SK-N-DZ (cell line): ENCODE measurements around the gene GPR15LG.
A peak's percentile ranks its signal among the peaks of the same experiment; 100 is the strongest.

Source experiments
- DNase-seq: peaks from one replicate; pipeline ENCODE4 v3.0.0-alpha.2; 2015; ENCODE audit warnings: low spot score

Gene GPR15LG

GRCh38 chr10:84193327-84193726 is 19.7 kb downstream of the GPR15LG start:
- no peak for DNase-seq

DNA sequence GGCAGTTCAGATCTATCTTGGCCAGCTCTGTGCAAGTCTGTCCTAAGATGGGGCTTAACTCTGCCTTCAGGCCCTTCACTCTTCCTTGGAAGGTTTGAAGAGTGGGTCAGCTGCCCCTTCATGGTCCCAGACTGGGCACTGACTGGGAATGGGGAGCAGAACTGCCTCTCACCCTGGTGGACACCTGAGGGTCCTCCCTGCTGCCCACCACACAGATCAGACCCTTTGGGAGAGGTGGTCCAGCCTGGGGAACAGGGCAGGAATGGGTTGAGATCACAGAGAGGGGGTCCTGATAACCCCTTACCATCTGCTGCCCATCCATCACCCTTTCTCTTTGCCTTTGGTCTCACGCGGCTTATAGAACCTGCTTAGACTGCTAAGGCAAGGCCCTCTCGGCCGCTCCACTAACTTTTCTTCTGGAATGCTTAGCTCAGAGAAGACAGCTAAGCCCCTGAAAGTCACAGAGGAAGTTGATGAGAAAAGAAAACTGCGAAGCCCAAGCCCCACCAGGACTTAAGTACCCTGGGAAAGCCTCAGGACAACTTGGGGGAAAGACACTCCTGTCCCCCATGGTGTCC is 20.3 kb downstream of the GPR15LG start:
- DNase-seq = no peak

- DNase-seq = peak; percentile 50
These were observed 20.9 kb downstream of the GPR15LG start, which contains the start of gene CDHR1 for GRCh38 chr10:84194424-84195043. Gene CDHR1 (plus strand): TSS chr10:84194537. CDS start chr10:84194761, 224 bp downstream.

- DNase-seq = no peak
These were observed 21.6 kb downstream of the GPR15LG start for GRCh38 chr10:84195044-84195830.

GRCh38 chr10:84196083-84196482 is 22.5 kb downstream of the GPR15LG start:
- DNase-seq = peak; percentile 43

DNA sequence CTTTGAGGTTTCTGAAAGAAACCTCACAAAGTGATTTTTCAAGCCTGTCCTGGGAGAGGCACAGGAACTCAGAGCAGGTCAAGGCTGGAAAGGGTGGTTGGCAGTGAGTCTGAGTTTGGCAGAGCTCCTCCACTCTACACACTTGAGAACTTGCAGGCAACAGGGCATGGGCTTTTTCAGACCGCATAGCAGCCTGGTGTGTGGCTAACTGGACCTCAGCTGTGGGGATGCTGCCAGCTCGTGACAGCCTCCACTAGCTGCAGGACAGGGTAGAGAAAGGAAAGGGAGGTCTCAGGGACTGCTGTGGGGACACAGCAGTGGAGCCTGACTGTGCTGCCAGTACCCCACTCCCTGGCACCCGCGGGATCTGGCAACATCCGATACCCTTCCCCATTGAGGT is 23.3 kb downstream of the GPR15LG start:
- DNase-seq = no peak

DNA sequence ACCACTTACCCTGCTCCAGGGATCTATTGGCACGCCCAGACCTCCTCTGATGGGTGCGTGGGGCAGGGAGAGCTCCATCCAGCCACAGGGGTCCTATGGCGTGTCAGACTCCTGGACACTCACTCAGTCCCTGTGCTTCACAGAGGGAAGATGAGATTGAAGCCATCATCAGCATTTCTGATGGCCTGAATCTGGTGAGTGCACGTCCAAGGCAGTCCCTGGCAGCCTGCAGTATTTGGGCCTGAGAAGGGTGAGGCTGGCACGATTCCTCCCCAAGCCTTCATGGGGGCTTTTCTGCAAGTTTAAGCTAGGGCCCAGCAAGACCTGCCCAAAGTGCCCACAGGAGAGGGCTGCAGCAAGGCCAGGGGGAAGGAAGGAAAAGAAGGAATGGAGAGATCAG is 24.0 kb downstream of the GPR15LG start:
- DNase-seq = no peak

- DNase-seq = no peak
These were observed 24.8 kb downstream of the GPR15LG start for GRCh38 chr10:84198206-84198915.

DNA sequence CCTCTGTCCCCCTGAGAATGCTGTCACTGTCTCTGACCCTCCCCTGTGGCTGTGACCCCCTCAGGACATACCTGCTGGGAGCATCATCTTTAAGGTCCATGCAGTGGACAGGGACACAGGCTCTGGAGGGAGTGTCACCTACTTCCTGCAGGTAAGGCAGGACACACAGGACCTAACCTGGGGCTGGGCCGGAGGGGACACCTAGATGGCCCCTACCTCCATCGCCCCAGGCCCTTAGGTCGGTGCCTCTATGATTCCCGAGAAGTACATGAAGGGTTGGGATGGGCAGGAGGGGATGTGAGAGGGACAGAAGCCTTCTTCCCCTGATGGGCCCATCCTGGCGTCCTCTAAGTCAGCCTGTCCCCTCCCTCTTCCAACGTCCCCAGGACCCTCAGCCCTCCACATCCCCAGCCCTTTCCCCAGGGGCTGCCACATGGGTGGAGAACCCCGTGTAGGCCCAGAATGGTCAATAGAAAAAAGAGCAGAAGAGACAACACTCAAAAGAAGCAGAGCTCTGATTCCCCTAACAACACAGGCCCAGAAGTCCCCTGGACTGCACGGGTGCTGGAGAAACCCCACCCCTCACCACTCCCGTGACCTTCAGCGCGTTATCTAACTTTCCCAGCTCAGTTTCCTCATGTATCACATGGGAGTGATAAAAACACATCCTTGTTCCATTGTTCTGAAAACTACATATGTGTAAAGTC is 27.1 kb downstream of the GPR15LG start:
- DNase-seq = no peak

DNA sequence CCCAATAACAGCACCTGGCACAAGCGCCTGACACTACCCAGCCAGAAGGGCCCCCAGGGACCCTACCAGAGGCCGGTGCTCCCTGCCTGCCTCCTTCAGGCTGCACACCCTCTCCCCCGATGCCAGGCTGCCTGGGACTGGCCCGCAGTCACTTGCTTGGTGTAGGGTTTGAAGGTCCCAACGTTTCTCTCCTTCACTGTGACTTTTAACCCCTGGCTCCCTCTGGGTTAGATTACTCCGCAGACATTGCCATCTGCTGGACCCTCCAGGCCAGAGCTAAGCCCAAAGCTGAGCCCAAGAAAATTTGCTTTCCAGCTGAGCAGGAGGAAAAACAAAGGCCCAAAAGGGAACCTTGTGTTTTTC is 27.6 kb downstream of the GPR15LG start:
- DNase-seq = no peak

- no peak for DNase-seq
These were observed 28.1 kb downstream of the GPR15LG start for GRCh38 chr10:84201682-84202081.

DNA sequence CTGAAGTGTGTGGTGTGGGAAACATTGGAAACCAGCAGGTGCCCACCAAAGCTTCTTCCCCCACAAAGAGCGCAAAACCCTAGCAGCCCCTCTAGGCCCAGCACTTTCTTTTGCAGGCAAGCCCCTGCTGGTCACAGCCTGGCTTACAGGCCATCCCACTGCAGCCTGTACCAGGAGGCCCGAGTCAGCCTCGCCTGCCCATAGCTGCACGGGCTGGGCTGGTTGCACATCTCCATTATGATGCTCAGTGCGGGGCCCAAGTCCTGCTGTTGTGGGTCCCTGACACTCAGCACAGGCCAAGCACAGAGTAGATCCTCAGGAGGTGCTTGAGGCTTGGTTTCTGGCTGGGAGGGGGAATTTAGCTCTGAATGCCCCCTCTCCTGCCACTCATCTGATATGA is 28.7 kb downstream of the GPR15LG start:
- no peak for DNase-seq

DNA sequence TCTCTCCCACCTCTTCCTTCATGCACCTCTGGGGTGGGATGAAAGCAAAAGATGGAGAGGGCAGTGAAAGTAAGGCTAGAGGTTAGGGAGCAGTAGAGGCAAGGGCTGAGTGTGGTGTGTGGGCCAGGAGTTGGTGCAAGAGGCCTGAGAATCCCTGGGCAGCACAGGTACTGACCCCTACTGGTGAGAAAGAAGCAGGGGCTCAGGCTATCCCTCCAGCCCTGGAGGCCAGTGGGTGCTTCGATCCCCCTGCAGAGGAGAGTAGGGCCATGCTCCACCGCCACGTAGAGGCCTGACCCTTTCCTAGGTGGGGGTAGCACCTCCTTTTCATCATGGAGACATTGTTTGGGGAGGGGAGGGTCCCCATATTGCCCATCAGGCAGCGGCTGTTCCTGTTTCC is 30.5 kb downstream of the GPR15LG start:
- DNase-seq = no peak

GRCh38 chr10:84204610-84205009 is 31.0 kb downstream of the GPR15LG start:
- DNase-seq = no peak

DNA sequence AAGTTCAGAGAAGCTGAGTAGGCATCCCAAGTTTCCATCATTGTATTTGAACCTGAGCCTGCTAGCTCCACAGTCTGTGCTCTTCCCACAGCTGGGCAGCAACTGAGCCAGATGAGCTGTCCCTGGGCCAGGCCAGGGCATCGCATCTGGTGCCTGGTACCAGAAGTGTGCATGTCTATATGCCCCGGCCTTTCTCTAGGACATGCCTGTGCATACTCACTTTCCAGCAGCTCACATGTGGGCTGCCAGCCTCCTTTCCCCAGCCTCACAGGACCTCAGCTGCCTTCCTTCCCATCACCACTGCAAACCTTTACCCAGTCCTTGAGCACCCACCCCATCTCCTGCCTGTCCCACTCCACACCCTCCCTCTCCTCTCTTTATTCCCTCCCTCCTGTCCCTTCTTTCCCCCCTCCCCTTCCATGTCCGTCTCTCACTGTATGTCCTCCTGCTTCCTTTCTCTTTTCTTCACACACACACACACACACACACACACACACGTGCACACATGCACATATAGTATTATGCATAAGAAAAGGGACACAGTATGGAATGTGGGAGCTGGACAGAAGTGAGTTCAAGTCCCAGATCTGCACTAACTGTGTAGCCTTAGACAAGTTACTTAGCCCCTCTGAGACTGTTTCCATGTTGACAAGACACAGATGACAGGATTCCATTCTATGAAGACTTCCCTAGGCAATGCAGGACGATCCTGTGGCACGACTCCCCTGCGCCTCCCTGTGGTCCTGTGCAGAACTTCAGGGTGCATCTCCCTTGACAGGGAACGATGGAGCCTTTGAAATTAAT is 31.6 kb downstream of the GPR15LG start:
- DNase-seq = peak; percentile 69

GRCh38 chr10:84205853-84206525 is 32.4 kb downstream of the GPR15LG start:
- no peak for DNase-seq

DNA sequence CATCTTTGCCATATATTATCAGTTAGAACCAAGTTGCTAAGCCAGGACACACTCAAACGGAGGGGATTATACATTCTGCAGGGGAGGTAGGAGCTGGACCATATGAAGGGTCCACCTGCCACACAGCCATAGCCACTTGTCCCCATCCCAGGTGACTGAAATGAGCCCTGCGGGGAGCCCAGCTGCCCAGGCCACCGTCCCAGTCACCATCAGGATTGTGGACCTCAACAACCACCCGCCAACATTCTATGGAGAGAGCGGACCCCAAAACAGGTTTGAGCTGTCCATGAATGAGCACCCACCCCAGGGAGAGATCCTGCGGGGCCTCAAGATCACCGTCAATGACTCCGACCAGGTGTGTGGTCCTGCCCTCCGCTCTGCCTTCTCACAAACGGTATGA is 34.4 kb downstream of the GPR15LG start:
- no peak for DNase-seq

- DNase-seq = no peak
These were observed 38.0 kb downstream of the GPR15LG start for GRCh38 chr10:84211566-84211965.

GRCh38 chr10:84212014-84212413 is 38.4 kb downstream of the GPR15LG start:
- DNase-seq = no peak

GRCh38 chr10:84213076-84213475 is 39.5 kb downstream of the GPR15LG start:
- DNase-seq = no peak
